Heart left ventricle (tissue), 16 donors: Measurements from ENCODE around the gene EXOC4. TPM values are rescaled to one million over a fixed set of nuclear protein-coding genes. Genes with fewer than 3 reads are reported as not detected.
"Not testable (repeated sequence)": the region's sequence is repeated elsewhere in the genome, so short reads cannot be mapped to it uniquely, and the experiment has no call there.

Experiments
- ATAC-seq, 4 donors: fragments of 200-7000 bp; cut with Tn5 transposase; one replicate each; pipeline ENCODE4 v1.9.1; 2020 to 2022; ENCODE audit warnings: moderate library complexity in 4 of 4, mild to moderate bottlenecking in 3 of 4, moderate number of reproducible peaks in 1 of 4
- DNase-seq, 5 donors: peaks; one replicate each; pipeline ENCODE4 v3.0.0-alpha.2; 2020
- H3K27ac ChIP-seq, 12 donors: fragments of 200-600 bp; sonication (generic) in 4 of 12; one replicate each; pipeline versions ENCODE4 v1.5.0 to v1.8.0; 2016 to 2022; ENCODE audit warnings: mild to moderate bottlenecking in 2 of 12
- H3K27me3 ChIP-seq, 9 donors: fragments of 200-600 bp; sonication (generic) in 2 of 9; one replicate each; pipeline versions ENCODE4 v1.5.1 to v1.8.0; 2016 to 2022; ENCODE audit warnings: mild to moderate bottlenecking in 3 of 9
- H3K36me3 ChIP-seq, 9 donors: fragments of 200-600 bp; sonication (generic) in 2 of 9; one replicate each; pipeline versions ENCODE4 v1.5.0 to v1.8.0; 2018 to 2022; ENCODE audit warnings: mild to moderate bottlenecking in 2 of 9
- H3K4me1 ChIP-seq, 12 donors: fragments of 200-600 bp; sonication (generic) in 4 of 12; one replicate each; pipeline versions ENCODE4 v1.5.0 to v1.8.0; 2016 to 2022; ENCODE audit warnings: mild to moderate bottlenecking in 3 of 12
- H3K4me3 ChIP-seq, 12 donors: fragments of 200-600 bp; sonication (generic) in 4 of 12; one replicate each; pipeline versions ENCODE4 v1.5.0 to v1.8.0; 2017 to 2022; ENCODE audit warnings: mild to moderate bottlenecking in 9 of 12, moderate library complexity in 4 of 12
- H3K9me3 ChIP-seq, 12 donors: fragments of 200-600 bp; sonication (generic) in 4 of 12; one replicate each; pipeline versions ENCODE4 v1.5.0 to v1.8.0; 2016 to 2022; ENCODE audit warnings: mild to moderate bottlenecking in 1 of 12
- CTCF ChIP-seq, 12 donors: fragments of 200-600 bp; sonication (generic) in 4 of 12; IDR thresholded peaks; one replicate each; pipeline versions ENCODE4 v1.5.0 to v1.8.0; 2018 to 2022; ENCODE audit warnings: antibody characterized with exemption in 12 of 12, mild to moderate bottlenecking in 5 of 12
- POLR2A ChIP-seq, 2 donors: fragments of 450-650 bp; IDR thresholded peaks; one replicate each; pipeline ENCODE4 v1.6.1; 2017; ENCODE audit warnings: antibody characterized with exemption in 2 of 2, mild to moderate bottlenecking in 2 of 2, moderate library complexity in 2 of 2
- WGBS, 4 donors: extraction: QIAGEN DNeasy Blood & Tissue Kit in 2 of 4; methylation state at CpG; one replicate each; pipeline versions ENCODE4 v1.1.5 to v1.1.7; 2013 to 2018; 5-methylcytosine and 5-hydroxymethylcytosine counted together
- intact Hi-C, 10 donors: fragments of 100-400 bp; cut with DNase I; formaldehyde crosslinking; loops; one replicate each; pipeline versions ENCODE4 v1.11.1 to v1.14.2; 2022
- polyA plus RNA-seq, 2 donors: library from polyadenylated mRNA; stranded (reverse); fragments of 200-250 nt; gene quantifications; one replicate each; pipeline ENCODE4 v1.2.3, GENCODE V29; 2013
- total RNA-seq, 9 donors: library from RNA; depleted of rRNA in 2 of 9; stranded (reverse); fragments of >200 nt in 2 of 9; fragmentation: NEBNext Ultra II Directional in 3 of 9; extraction: Animal tissue kit (Norgen Biotek cat#: 25700) in 3 of 9; gene quantifications; one replicate each; pipeline versions ENCODE4 v1.1.0 to v1.2.4, GENCODE V29; 2016 to 2023
- donor health status: ischemic (EF 13 %, LVEDD 7.1; RV severe dilation, severe dysfunction).
- donor health status: healthy with polysubstance abuse.
- donor health status: DM: no; HTN: yes; CAD: no.
- donor health status: DM: no; HTN: no; CAD: no.
- donor health status: ischemic (EF 25% LVEDD 6.9; RV normal size, moderate dysfunction).
- donor health status: ischemic (EF 25% LVEDD 5.7; RV mildly dilated, moderate dysfunction).
- donor health status: healthy.
- donor health status: DM: yes; HTN: yes; CAD: no.
- donor health status: ischemic (EF 35%, LVEDD 5.7; RV mildly dilated, moderate dysfunction).
- donor health status: nonischemic (EF 11% LVEDD 7.7; RV severe dilation, severe dysfunction).
- donor health status: DM: yes; HTN: yes; CAD: no.
- donor health status: PGD.
- donor health status: ischemic (EF 29% LVEDD 5.4; RV normal size, mild dysfunction).
- donor health status: nonischemic (EF 23%, LVEDD 6.1; RV moderate dilation, normal function).

The EXOC4 gene
- total and polyA plus RNA-seq, 11 donors: 8.8 to 61.2 (median 33.8) TPM

- peaks cover 0 to 11% (median 0%) of the 10 kb centered on the region in 12 donors for H3K4me1 ChIP-seq
- no peaks in the 10 kb centered on the region for H3K9me3 ChIP-seq
- TF ChIP-seq CTCF (IDR thresholded peaks at IDR 0.05): no peak
- no peak for TF ChIP-seq POLR2A (IDR thresholded peaks at IDR 0.05)
- 98 to 100% (median 99%) methylated on average over 1 of the region's 1 CpG for whole genome bisulfite sequencing, 4 donors
- H3K36me3 ChIP-seq: peaks cover 0 to 41% (median 31%) of the 10 kb centered on the region in 9 donors
- no peaks in the 10 kb centered on the region for H3K27me3 ChIP-seq
- no peak overlapping the region for H3K4me3 ChIP-seq
- DNase-seq (no peak), ATAC-seq (no peak)
- H3K27ac ChIP-seq: no peak overlapping the region
- intact Hi-C loops: no loop called here
These were observed 21.4 kb downstream of the EXOC4 start for GRCh38 chr7:133274265-133274664.

GRCh38 chr7:133275008-133275407 lies 22.1 kb downstream of the EXOC4 start:
- Histone ChIP-seq H3K27ac (no peak overlapping the region), H3K9me3 (no peaks in the 10 kb centered on the region), H3K4me1 (peaks cover 0 to 11% (median 0%) of the 10 kb centered on the region in 12 donors), H3K36me3 (peaks cover 0 to 41% (median 31%) of the 10 kb centered on the region in 9 donors), H3K4me3 (no peak overlapping the region), H3K27me3 (no peaks in the 10 kb centered on the region)
- ATAC-seq (no peak), DNase-seq (no peak)
- 95 to 98% (median 96%) methylated on average over 8 of the region's 8 CpGs for WGBS, 4 donors
- intact Hi-C loops: no loop called here
- TF ChIP-seq POLR2A (IDR thresholded peaks at IDR 0.05) (no peak), CTCF (IDR thresholded peaks at IDR 0.05) (no peak)

- TF ChIP-seq POLR2A (IDR thresholded peaks at IDR 0.05) (no peak), CTCF (IDR thresholded peaks at IDR 0.05) (no peak)
- intact Hi-C loops: no loop called here
- peaks cover 0 to 41% (median 31%) of the 10 kb centered on the region in 9 donors for H3K36me3 ChIP-seq
- DNase-seq (no peak), ATAC-seq (no peak)
- H3K27me3 ChIP-seq: no peaks in the 10 kb centered on the region
- no peak overlapping the region for H3K27ac ChIP-seq
- H3K9me3 ChIP-seq: no peaks in the 10 kb centered on the region
- H3K4me1 ChIP-seq: peaks cover 0 to 11% (median 0%) of the 10 kb centered on the region in 12 donors
- WGBS, 4 donors: 68 to 86% (median 78%) methylated on average over 3 of the region's 3 CpGs
- H3K4me3 ChIP-seq: no peak overlapping the region
These were observed 22.7 kb downstream of the EXOC4 start for GRCh38 chr7:133275446-133276095.

GRCh38 chr7:133278975-133279374 lies 26.1 kb downstream of the EXOC4 start:
- Histone ChIP-seq H3K4me1 (peaks cover 0 to 14% (median 3%) of the 10 kb centered on the region in 12 donors), H3K36me3 (peaks cover 0 to 41% (median 31%) of the 10 kb centered on the region in 9 donors)
- H3K27ac ChIP-seq, intact Hi-C loops, H3K27me3 ChIP-seq, H3K9me3 ChIP-seq, ATAC-seq, H3K4me3 ChIP-seq, DNase-seq: not testable (repeated sequence)
- 94 to 100% (median 97%) methylated on average over 2 to 3 of the region's 3 CpGs for WGBS, 4 donors

GRCh38 chr7:133282094-133282493 lies 29.2 kb downstream of the EXOC4 start:
- H3K4me3 ChIP-seq: no peak overlapping the region
- H3K27ac ChIP-seq: no peak overlapping the region
- 67 to 89% (median 83%) methylated on average over 1 of the region's 1 CpG for WGBS, 4 donors
- H3K27me3 ChIP-seq: no peaks in the 10 kb centered on the region
- intact Hi-C loops: no loop called here
- no peak for TF ChIP-seq CTCF (IDR thresholded peaks at IDR 0.05)
- TF ChIP-seq POLR2A (IDR thresholded peaks at IDR 0.05): no peak
- H3K36me3 ChIP-seq: peaks cover 0 to 17% (median 12%) of the 10 kb centered on the region in 9 donors
- H3K9me3 ChIP-seq: no peaks in the 10 kb centered on the region
- no peak for ATAC-seq
- DNase-seq: no peak
- peaks cover 0 to 21% (median 3%) of the 10 kb centered on the region in 12 donors for H3K4me1 ChIP-seq
